HepG2 (cell line): ENCODE results near the gene ACTN2. TPM values are rescaled to one million over a fixed set of nuclear protein-coding genes. Genes with fewer than 3 reads are reported as not detected.

Source experiments
- ARHGAP35 ChIP-seq: sonication (generic); formaldehyde crosslinking; IDR thresholded peaks from 2 replicates; pipeline ENCODE4 v1.9.0; 2022; ENCODE audit warnings: mild to moderate bottlenecking, inconsistent platforms, moderate library complexity, missing genetic modification reagents, borderline replicate concordance
- ARNT ChIP-seq: fragments of 450-650 bp; IDR thresholded peaks from 2 replicates; pipeline ENCODE4 v1.6.1; 2017
- CBX2 ChIP-seq, 2 experiments: fragments of 200-600 bp in 1 of 2; sonication (generic); formaldehyde crosslinking in 1 of 2; IDR thresholded peaks; 2 replicates each; pipeline versions ENCODE4 v1.7.0 to v1.8.1; 2018 to 2022; ENCODE audit warnings: low read depth in 2 of 2, low read length in 1 of 2, mild to moderate bottlenecking in 1 of 2, missing genetic modification reagents in 1 of 2
- GMEB2 ChIP-seq: IDR thresholded peaks from 2 replicates; pipeline ENCODE4 v1.6.1; 2016; ENCODE audit warnings: missing biosample characterization, missing genetic modification reagents, low read depth
- HNRNPLL ChIP-seq: fragments of 200-400 bp; formaldehyde crosslinking; IDR thresholded peaks from 2 replicates; pipeline ENCODE4 v1.6.1; 2017; ENCODE audit warnings: mild to moderate bottlenecking, low read depth, low read length; ENCODE audit not compliant: poor library complexity, severe bottlenecking
- JUNB ChIP-seq: sonication (generic); formaldehyde crosslinking; IDR thresholded peaks from 2 replicates; pipeline ENCODE4 v1.8.0; 2022; ENCODE audit warnings: missing genetic modification reagents, mild to moderate bottlenecking, borderline replicate concordance
- KDM5A ChIP-seq: fragments of 200-600 bp; sonication (generic); IDR thresholded peaks from 2 replicates; pipeline ENCODE4 v1.7.0; 2018; ENCODE audit warnings: antibody characterized with exemption, mild to moderate bottlenecking, low read length, borderline replicate concordance
- KMT2A ChIP-seq: sonication (generic); formaldehyde crosslinking; IDR thresholded peaks from 2 replicates; pipeline ENCODE4 v1.4.0; 2020; ENCODE audit warnings: missing genetic modification reagents
- MIER3 ChIP-seq: IDR thresholded peaks from 2 replicates; pipeline ENCODE4 v1.6.1; 2016; ENCODE audit warnings: missing compliant biosample characterization, borderline replicate concordance
- NR0B2 ChIP-seq: sonication (generic); formaldehyde crosslinking; IDR thresholded peaks from 2 replicates; pipeline ENCODE4 v1.4.0; 2020; ENCODE audit warnings: mild to moderate bottlenecking, missing genetic modification reagents
- PCBP1 ChIP-seq: fragments of 200-400 bp; formaldehyde crosslinking; IDR thresholded peaks from 2 replicates; pipeline ENCODE4 v1.6.1; 2017; ENCODE audit warnings: mild to moderate bottlenecking, low read depth, low read length, borderline replicate concordance
- SMARCC2 ChIP-seq: fragments of 450-650 bp; IDR thresholded peaks from 2 replicates; pipeline ENCODE4 v1.6.1; 2017; ENCODE audit warnings: antibody characterized with exemption, mild to moderate bottlenecking
- SNAPC5 ChIP-seq: sonication (generic); formaldehyde crosslinking; IDR thresholded peaks from 2 replicates; pipeline ENCODE4 v1.8.1; 2023; ENCODE audit warnings: mild to moderate bottlenecking, missing genetic modification reagents, borderline replicate concordance
- SRSF4 ChIP-seq: fragments of 200-400 bp; formaldehyde crosslinking; IDR thresholded peaks from one replicate; pipeline ENCODE4 v1.6.1; 2018; ENCODE audit warnings: mild to moderate bottlenecking, low read depth, low read length, moderate library complexity; ENCODE audit not compliant: poor library complexity, severe bottlenecking
- TEF ChIP-seq: sonication (generic); formaldehyde crosslinking; IDR thresholded peaks from 2 replicates; pipeline ENCODE4 v1.5.0; 2020; ENCODE audit warnings: missing genetic modification reagents
- U2AF2 ChIP-seq: fragments of 200-400 bp; formaldehyde crosslinking; IDR thresholded peaks from 2 replicates; pipeline ENCODE4 v1.6.1; 2017; ENCODE audit warnings: low read depth, mild to moderate bottlenecking, low read length
- ZNF335 ChIP-seq: sonication (generic); formaldehyde crosslinking; IDR thresholded peaks from 2 replicates; pipeline ENCODE4 v1.4.0; 2020; ENCODE audit warnings: missing genetic modification reagents
- ZNF543 ChIP-seq: sonication (generic); formaldehyde crosslinking; IDR thresholded peaks from 2 replicates; pipeline ENCODE4 v1.4.0; 2020; ENCODE audit warnings: mild to moderate bottlenecking, missing genetic modification reagents
- ZNF607 ChIP-seq: sonication (generic); formaldehyde crosslinking; IDR thresholded peaks from 2 replicates; pipeline ENCODE4 v1.5.1; 2020; ENCODE audit warnings: missing genetic modification reagents, mild to moderate bottlenecking, borderline replicate concordance
- polyA plus RNA-seq, 8 experiments: library from polyadenylated mRNA; depleted of rRNA in 3 of 8; stranded (reverse) in 7 of 8; unstranded in 1 of 8; fragments of >200 nt; fragmentation: Illumina TruSeq in 4 of 8; extraction: Trizol in 4 of 8; gene quantifications; 2 replicates each; pipeline versions ENCODE4 v1.2.1 to v1.2.3, GENCODE V29; 2011 to 2016; ENCODE audit warnings: low read depth in 4 of 8, missing spikeins in 1 of 8, mixed read lengths in 1 of 8; ENCODE audit not compliant: insufficient read depth in 1 of 8
- total RNA-seq, 5 experiments: library from RNA; depleted of rRNA; stranded (reverse); fragments of >200 nt; fragmentation: Illumina TruSeq; extraction: Trizol; gene quantifications; 2 replicates each; pipeline ENCODE4 v1.2.3, GENCODE V29; 2016; ENCODE audit warnings: low read depth in 1 of 5
- TF ChIP-seq, protein P1 (sequence below): sonication (generic); formaldehyde crosslinking; conservative IDR thresholded peaks from 2 replicates; pipeline ENCODE4 v1.4.0; 2020; ENCODE audit warnings: missing genetic modification reagents
- TF ChIP-seq, protein P2 (sequence below): sonication (generic); formaldehyde crosslinking; IDR thresholded peaks from 2 replicates; pipeline ENCODE4 v1.5.0; 2020; ENCODE audit warnings: mild to moderate bottlenecking, missing genetic modification reagents, borderline replicate concordance

ACTN2 gene
- total and polyA plus RNA-seq, 2 of the 13 experiments (the other 11 are each of a cell fraction or from before 2014, with no cell fraction given) = 0.04 to 0.13 TPM

GRCh38 chr1:236795035-236795756 lies 108.9 kb downstream of the ACTN2 start, which contains the start of gene MTR (continued):
- TF ChIP-seq GMEB2 (CRISPR knock-in tag) (no peak), ZNF543 (CRISPR knock-in tag) (peak; percentile 72; the same call in 1 of the 2 replicates), ZNF607 (CRISPR knock-in tag) (peak; percentile 61), MIER3 (peak; percentile 86), KDM5A (peak; percentile 73; the same call in 1 of the 2 replicates), NR0B2 (CRISPR knock-in tag) (peak; percentile 98), CBX2 (IDR thresholded peaks at IDR 0.05; ENCODE audit: low read depth, low read length) (no peak), CBX2 (CRISPR knock-in tag; IDR thresholded peaks at IDR 0.05; ENCODE audit: low read depth) (no peak), TEF (CRISPR knock-in tag) (peak; percentile 72; the same call in 1 of the 2 replicates), KMT2A (peak; percentile 57; the same call in 1 of the 2 replicates), SNAPC5 (CRISPR knock-in tag) (no peak), U2AF2 (0 out of 2 replicates have a peak, but pooled peaks have one; percentile 20), ARNT (no peak), ARHGAP35 (CRISPR knock-in tag) (peak; percentile 96), ZNF335 (peak; percentile 60; the same call in 1 of the 2 replicates), SMARCC2 (no peak), SRSF4 (no peak), JUNB (no peak), PCBP1 (no peak), HNRNPLL (no peak)
- TF ChIP-seq, protein P1, sequence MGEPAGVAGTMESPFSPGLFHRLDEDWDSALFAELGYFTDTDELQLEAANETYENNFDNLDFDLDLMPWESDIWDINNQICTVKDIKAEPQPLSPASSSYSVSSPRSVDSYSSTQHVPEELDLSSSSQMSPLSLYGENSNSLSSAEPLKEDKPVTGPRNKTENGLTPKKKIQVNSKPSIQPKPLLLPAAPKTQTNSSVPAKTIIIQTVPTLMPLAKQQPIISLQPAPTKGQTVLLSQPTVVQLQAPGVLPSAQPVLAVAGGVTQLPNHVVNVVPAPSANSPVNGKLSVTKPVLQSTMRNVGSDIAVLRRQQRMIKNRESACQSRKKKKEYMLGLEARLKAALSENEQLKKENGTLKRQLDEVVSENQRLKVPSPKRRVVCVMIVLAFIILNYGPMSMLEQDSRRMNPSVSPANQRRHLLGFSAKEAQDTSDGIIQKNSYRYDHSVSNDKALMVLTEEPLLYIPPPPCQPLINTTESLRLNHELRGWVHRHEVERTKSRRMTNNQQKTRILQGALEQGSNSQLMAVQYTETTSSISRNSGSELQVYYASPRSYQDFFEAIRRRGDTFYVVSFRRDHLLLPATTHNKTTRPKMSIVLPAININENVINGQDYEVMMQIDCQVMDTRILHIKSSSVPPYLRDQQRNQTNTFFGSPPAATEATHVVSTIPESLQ = 0 out of 2 replicates have a peak, but pooled peaks have one; percentile 20
- TF ChIP-seq, protein P2, sequence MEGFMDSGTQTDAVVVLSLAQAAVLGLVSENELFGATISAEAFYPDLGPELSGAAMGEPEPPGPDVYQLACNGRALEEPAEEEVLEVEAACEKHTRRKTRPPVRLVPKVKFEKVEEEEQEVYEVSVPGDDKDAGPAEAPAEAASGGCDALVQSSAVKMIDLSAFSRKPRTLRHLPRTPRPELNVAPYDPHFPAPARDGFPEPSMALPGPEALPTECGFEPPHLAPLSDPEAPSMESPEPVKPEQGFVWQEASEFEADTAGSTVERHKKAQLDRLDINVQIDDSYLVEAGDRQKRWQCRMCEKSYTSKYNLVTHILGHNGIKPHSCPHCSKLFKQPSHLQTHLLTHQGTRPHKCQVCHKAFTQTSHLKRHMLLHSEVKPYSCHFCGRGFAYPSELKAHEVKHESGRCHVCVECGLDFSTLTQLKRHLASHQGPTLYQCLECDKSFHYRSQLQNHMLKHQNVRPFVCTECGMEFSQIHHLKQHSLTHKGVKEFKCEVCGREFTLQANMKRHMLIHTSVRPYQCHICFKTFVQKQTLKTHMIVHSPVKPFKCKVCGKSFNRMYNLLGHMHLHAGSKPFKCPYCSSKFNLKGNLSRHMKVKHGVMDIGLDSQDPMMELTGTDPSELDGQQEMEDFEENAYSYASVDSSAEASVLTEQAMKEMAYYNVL (CRISPR knock-in tag) = no peak; the same call in 1 of the 2 replicates
